ENCODE results near the gene ZDHHC8. TPM values are rescaled to one million over a fixed set of nuclear protein-coding genes. Genes with fewer than 3 reads are reported as not detected.

Gene ZDHHC8
- total RNA-seq, 1 donor from 2014 or later: 88.0 TPM

- Histone ChIP-seq H3K4me1 (no peaks in the 10 kb centered on the region), H3K9me3 (no peaks in the 10 kb centered on the region), H3K36me3 (no peaks in the 10 kb centered on the region), H3K27me3 (no peaks in the 10 kb centered on the region), H3K27ac (no peak overlapping the region), H3K4me3 (no peak overlapping the region)
- TF ChIP-seq CTCF (IDR thresholded peaks at IDR 0.05): no peak
- ATAC-seq (no peak), DNase-seq (no peak)
- intact Hi-C loops (cut with DNase I): no loop called here
These were observed 35.1 kb downstream of the ZDHHC8 start for GRCh38 chr22:20166703-20167102.

DNA sequence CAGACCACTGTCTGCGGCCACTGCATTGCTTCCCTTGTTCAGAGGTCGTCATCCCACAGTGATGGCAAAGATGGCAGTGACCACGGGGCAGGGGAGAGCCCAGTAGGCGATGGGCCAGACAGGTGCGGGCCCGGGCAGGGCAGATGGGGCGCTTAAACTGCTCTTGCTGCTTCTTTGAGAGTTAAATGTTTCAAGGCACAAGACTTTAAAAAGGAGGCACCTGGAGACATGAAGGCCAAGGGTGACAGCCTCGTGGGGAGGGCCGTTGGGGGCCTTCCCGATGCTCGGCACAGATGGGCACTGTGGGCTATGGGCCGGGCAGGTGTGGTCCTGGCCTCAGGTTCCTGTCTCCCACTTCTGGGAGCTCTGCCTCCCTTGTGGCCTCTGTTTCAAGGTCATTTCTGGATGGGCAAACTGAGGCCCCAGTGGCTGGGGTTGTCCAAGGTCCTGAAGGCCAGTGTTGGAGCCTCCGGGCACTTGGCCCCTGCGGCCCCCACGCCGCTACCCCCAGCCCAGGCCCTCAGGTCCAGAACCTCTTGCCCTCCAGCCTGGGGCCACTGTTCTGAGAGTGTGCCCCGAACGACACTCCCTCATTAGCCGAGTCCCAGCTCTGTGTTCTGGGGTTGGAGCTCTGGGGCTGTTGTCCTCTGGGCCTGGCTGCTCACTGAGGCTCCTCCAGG lies 36.2 kb downstream of the ZDHHC8 start:
- intact Hi-C loops (cut with DNase I): no loop called here
- Histone ChIP-seq H3K4me3 (no peak overlapping the region), H3K9me3 (no peaks in the 10 kb centered on the region), H3K27me3 (no peaks in the 10 kb centered on the region), H3K36me3 (no peaks in the 10 kb centered on the region), H3K4me1 (no peaks in the 10 kb centered on the region), H3K27ac (no peak overlapping the region)
- TF ChIP-seq CTCF (IDR thresholded peaks at IDR 0.05): no peak
- ATAC-seq (no peak), DNase-seq (no peak)

DNA sequence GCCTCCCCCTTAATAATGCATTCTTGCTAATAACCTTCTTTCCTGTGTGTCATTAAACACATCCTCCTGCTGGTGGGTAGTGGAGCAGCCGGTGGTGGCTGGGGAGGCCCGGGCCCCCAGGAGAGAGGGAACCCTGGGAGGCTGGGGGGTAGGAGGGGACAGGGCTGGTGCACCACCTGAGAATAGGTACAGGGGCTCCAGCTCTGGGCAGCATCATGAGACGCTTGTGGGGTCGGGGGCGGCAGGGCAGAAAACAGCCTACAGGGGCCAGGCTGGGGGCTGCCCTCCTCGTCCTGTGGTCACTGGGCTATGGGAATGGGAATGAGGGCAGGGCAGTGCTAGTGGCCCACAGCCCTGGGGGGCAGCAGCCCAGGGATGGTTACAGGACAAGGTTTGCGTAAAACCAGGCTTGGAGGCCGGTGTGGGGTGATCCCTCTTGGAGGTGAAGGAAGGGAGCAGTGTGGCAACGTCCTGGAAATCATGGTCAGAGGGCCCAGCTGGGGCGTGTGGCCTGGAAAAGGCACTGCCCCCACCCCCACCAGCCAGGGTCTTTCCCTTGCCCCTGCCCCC lies 37.7 kb downstream of the ZDHHC8 start:
- no peak for ATAC-seq

GRCh38 chr22:20170170-20170569 lies 38.6 kb downstream of the ZDHHC8 start:
- DNase-seq: no peak
- TF ChIP-seq CTCF (IDR thresholded peaks at IDR 0.05): no peak
- Histone ChIP-seq H3K36me3 (no peaks in the 10 kb centered on the region), H3K27ac (no peak overlapping the region), H3K4me1 (no peaks in the 10 kb centered on the region), H3K27me3 (no peaks in the 10 kb centered on the region), H3K4me3 (no peak overlapping the region), H3K9me3 (no peaks in the 10 kb centered on the region)
- intact Hi-C loops (cut with DNase I): no loop called here
- no peak for ATAC-seq

More for the DNA sequence above, 37.7 kb downstream of the ZDHHC8 start:
- Histone ChIP-seq H3K27ac (no peak overlapping the region), H3K27me3 (no peaks in the 10 kb centered on the region), H3K9me3 (no peaks in the 10 kb centered on the region), H3K4me3 (no peak overlapping the region), H3K36me3 (no peaks in the 10 kb centered on the region), H3K4me1 (no peaks in the 10 kb centered on the region)
- intact Hi-C loops (cut with DNase I): no loop called here
- TF ChIP-seq CTCF (IDR thresholded peaks at IDR 0.05): no peak
- no peak for DNase-seq

DNA sequence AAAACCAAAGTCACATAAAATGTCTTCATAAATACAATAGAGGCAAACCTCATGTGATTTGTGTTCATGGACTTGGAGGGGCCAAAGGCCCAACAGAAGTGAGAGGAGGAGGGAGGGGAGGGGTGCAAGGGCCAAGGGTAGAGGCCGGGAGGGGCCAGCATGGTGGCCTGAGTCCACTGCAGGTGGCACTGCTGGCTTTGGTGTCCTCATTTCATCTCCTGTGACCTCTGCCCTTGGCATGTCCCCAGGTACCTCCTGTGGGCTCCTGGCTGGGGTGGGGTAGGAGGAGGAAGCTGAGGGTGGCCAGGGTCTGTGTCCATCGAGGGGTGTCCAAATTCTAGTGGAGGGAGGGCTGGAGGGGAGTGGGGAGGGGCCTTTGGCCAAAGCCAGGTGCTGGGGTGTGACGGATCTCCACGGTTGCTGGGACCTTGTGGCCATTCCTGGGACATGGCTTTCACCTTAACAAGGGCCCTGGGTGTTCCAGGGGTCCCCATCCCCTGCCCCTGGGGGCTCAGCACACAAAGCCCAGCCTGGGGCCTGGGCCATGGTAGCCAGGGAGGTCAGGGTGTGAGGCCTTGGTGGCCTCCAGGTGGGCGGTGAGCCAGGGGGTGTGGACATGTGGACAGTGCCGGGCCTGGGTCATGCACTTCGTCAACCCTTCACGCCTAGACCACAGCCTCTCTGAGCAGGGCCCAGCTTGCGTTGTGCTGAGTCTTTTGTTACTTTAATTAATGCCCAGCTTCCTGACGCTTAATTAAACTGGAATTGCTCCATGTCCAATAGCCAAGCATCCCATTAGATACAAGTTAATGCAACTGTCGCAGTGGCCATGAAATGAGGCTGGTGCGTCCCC lies 39.9 kb downstream of the ZDHHC8 start:
- no peak for TF ChIP-seq CTCF (IDR thresholded peaks at IDR 0.05)
- DNase-seq (no peak), ATAC-seq (no peak)
- no peaks in the 10 kb centered on the region for H3K36me3 ChIP-seq
- no peaks in the 10 kb centered on the region for H3K9me3 ChIP-seq
- H3K4me1 ChIP-seq: no peaks in the 10 kb centered on the region
- H3K27me3 ChIP-seq: no peaks in the 10 kb centered on the region
- H3K4me3 ChIP-seq: no peak overlapping the region
- intact Hi-C loops (cut with DNase I): no loop called here
- no peak overlapping the region for H3K27ac ChIP-seq

Measured in upper lobe of right lung (tissue), 1 donor.